Neuronal stem cell (in vitro differentiated cells): ENCODE data around the gene EIF3D.

ENCODE experiments used
- DNase-seq: peaks from one replicate; pipeline ENCODE4 v3.0.0-alpha.2; 2013; ENCODE audit warnings: low spot score
- H2AFZ ChIP-seq: one replicate; pipeline ENCODE4 v1.6.1; 2013; ENCODE audit warnings: mild to moderate bottlenecking, low read length, inconsistent platforms
- H2AK5ac ChIP-seq: 2 replicates; pipeline ENCODE4 v1.6.1; 2013; ENCODE audit warnings: low read depth, mild to moderate bottlenecking, inconsistent platforms, low read length, moderate library complexity, mixed read lengths
- H2BK120ac ChIP-seq: 2 replicates; pipeline ENCODE4 v1.6.1; 2013; ENCODE audit warnings: low read depth, mild to moderate bottlenecking, inconsistent platforms, low read length, moderate library complexity, mixed read lengths
- H2BK12ac ChIP-seq: one replicate; pipeline ENCODE4 v1.6.1; 2013; ENCODE audit warnings: low read length, inconsistent platforms
- H2BK15ac ChIP-seq: 2 replicates; pipeline ENCODE4 v1.6.1; 2013; ENCODE audit warnings: mild to moderate bottlenecking, low read length, inconsistent platforms, mixed read lengths
- H2BK5ac ChIP-seq: one replicate; pipeline ENCODE4 v1.6.1; 2013; ENCODE audit warnings: inconsistent platforms, mild to moderate bottlenecking, low read length, moderate library complexity
- H3K14ac ChIP-seq: one replicate; pipeline ENCODE4 v1.6.1; 2013; ENCODE audit warnings: low read length, inconsistent platforms
- H3K18ac ChIP-seq: 2 replicates; pipeline ENCODE4 v1.6.1; 2013; ENCODE audit warnings: low read length, inconsistent platforms
- H3K23ac ChIP-seq: 2 replicates; pipeline ENCODE4 v1.6.1; 2013; ENCODE audit warnings: low read depth, mild to moderate bottlenecking, mixed read lengths, low read length, inconsistent platforms; ENCODE audit not compliant: poor library complexity
- H3K27ac ChIP-seq: replicated peaks from 3 replicates; pipeline ENCODE4 v1.5.1; 2013; ENCODE audit warnings: low read length, inconsistent platforms
- H3K27me3 ChIP-seq, 3 experiments: 2 replicates each; pipeline ENCODE4 v1.6.1; 2013; ENCODE audit warnings: low read length in 3 of 3, mild to moderate bottlenecking in 2 of 3, inconsistent platforms in 1 of 3, low read depth in 1 of 3, mixed read lengths in 1 of 3, moderate library complexity in 1 of 3; ENCODE audit not compliant: control insufficient read depth in 3 of 3, insufficient read depth in 3 of 3
- H3K36me3 ChIP-seq, 2 donors: replicated peaks in 1 of 2; 2 replicates each; pipeline ENCODE4 v1.6.1; 2013; ENCODE audit warnings: low read length in 2 of 2; ENCODE audit not compliant: control insufficient read depth in 2 of 2, insufficient read depth in 2 of 2
- H3K4ac ChIP-seq: 2 replicates; pipeline ENCODE4 v1.6.1; 2013; ENCODE audit warnings: inconsistent platforms, mild to moderate bottlenecking, low read length, moderate library complexity
- H3K4me1 ChIP-seq, 2 donors: 1 replicate in 1 of 2; 2 replicates in 1 of 2; pipeline ENCODE4 v1.6.1; 2013; ENCODE audit warnings: low read length in 2 of 2, low read depth in 1 of 2; ENCODE audit not compliant: control insufficient read depth in 2 of 2, insufficient read depth in 1 of 2
- H3K4me2 ChIP-seq: one replicate; pipeline ENCODE4 v1.6.1; 2013; ENCODE audit warnings: mild to moderate bottlenecking, low read length, inconsistent platforms; ENCODE audit not compliant: insufficient read depth, poor library complexity, severe bottlenecking
- H3K4me3 ChIP-seq, 2 donors: 2 replicates each; pipeline ENCODE4 v1.5.1; 2013; ENCODE audit warnings: low read length in 2 of 2, mild to moderate bottlenecking in 2 of 2, inconsistent platforms in 1 of 2, moderate library complexity in 1 of 2
- H3K79me1 ChIP-seq: one replicate; pipeline ENCODE4 v1.6.1; 2013; ENCODE audit warnings: low read depth, mild to moderate bottlenecking, inconsistent platforms, low read length, moderate library complexity
- H3K9ac ChIP-seq: one replicate; pipeline ENCODE4 v1.6.1; 2013; ENCODE audit warnings: mild to moderate bottlenecking, low read depth, low read length, inconsistent platforms; ENCODE audit not compliant: poor library complexity
- H3K9me3 ChIP-seq, 2 donors: replicated peaks in 1 of 2; 2 replicates each; pipeline versions ENCODE3 to v1.6.1; 2013; ENCODE audit warnings: low read length in 2 of 2, mild to moderate bottlenecking in 2 of 2, inconsistent platforms in 1 of 2, low read depth in 1 of 2, mixed read lengths in 1 of 2, moderate library complexity in 1 of 2; ENCODE audit not compliant: control insufficient read depth in 2 of 2, insufficient read depth in 1 of 2
- H4K8ac ChIP-seq: one replicate; pipeline ENCODE4 v1.6.1; 2013; ENCODE audit warnings: low read depth, mild to moderate bottlenecking, inconsistent platforms, low read length, moderate library complexity
- H4K91ac ChIP-seq: one replicate; pipeline ENCODE4 v1.6.1; 2013; ENCODE audit warnings: low read length, low read depth, mild to moderate bottlenecking, inconsistent platforms; ENCODE audit not compliant: poor library complexity
- WGBS, 2 donors: extraction: QIAGEN DNeasy Blood & Tissue Kit; methylation state at CpG; one replicate each; pipeline ENCODE4 v1.1.7; 2013; ENCODE audit warnings: missing lambda C conversion rate in 2 of 2, mixed read lengths in 1 of 2; ENCODE audit not compliant: insufficient read length in 2 of 2, insufficient replicate concordance in 1 of 2; ENCODE audit errors: extremely low coverage in 2 of 2; 5-methylcytosine and 5-hydroxymethylcytosine counted together

Gene EIF3D

GRCh38 chr22:36546092-36546804, 17.3 kb upstream of the EIF3D start:
- no peaks in the 10 kb centered on the region for H3K27me3 ChIP-seq
- H3K18ac ChIP-seq: no peak overlapping the region
- H2BK12ac ChIP-seq: no peak overlapping the region
- H3K79me1 ChIP-seq: no peaks in the 10 kb centered on the region
- H3K4me3 ChIP-seq: no peak overlapping the region
- no peak overlapping the region for H2BK120ac ChIP-seq
- H2BK15ac ChIP-seq: no peak overlapping the region
- WGBS, 2 donors: no CpG with 5 or more reads among the region's 23 CpGs
- DNase-seq: peak; percentile 63
- H2AK5ac ChIP-seq: no peak overlapping the region
- H2BK5ac ChIP-seq: no peak overlapping the region
- H4K8ac ChIP-seq: no peak overlapping the region
- peak overlapping the region; percentile 19 for H3K4me2 ChIP-seq
- peak overlapping the region; percentile 67 for H2AFZ ChIP-seq
- H3K9ac ChIP-seq: no peak overlapping the region
- no peaks in the 10 kb centered on the region for H3K9me3 ChIP-seq
- H3K36me3 ChIP-seq: no peaks in the 10 kb centered on the region
- H3K14ac ChIP-seq: no peak overlapping the region
- no peak overlapping the region for H3K23ac ChIP-seq
- no peak overlapping the region for H3K27ac ChIP-seq
- no peak overlapping the region for H3K4ac ChIP-seq
- H3K4me1 ChIP-seq: peaks cover 5 to 18% of the 10 kb centered on the region in 2 donors
- no peak overlapping the region for H4K91ac ChIP-seq

GRCh38 chr22:36544107-36544620, 15.2 kb upstream of the EIF3D start:
- H3K4me1 ChIP-seq: peaks cover 5 to 15% of the 10 kb centered on the region in 2 donors

GRCh38 chr22:36541831-36542411, 13.0 kb upstream of the EIF3D start:
- H4K8ac ChIP-seq: no peak overlapping the region
- no peak overlapping the region for H3K27ac ChIP-seq
- peak overlapping the region; percentile 60 for H2AFZ ChIP-seq
- H3K18ac ChIP-seq: no peak overlapping the region
- H3K9me3 ChIP-seq: no peaks in the 10 kb centered on the region
- H3K4ac ChIP-seq: no peak overlapping the region
- H3K36me3 ChIP-seq: no peaks in the 10 kb centered on the region
- DNase-seq: no peak
- no peak overlapping the region for H3K9ac ChIP-seq
- no peak overlapping the region for H2AK5ac ChIP-seq
- no peak overlapping the region for H2BK15ac ChIP-seq
- no peak overlapping the region for H3K23ac ChIP-seq
- H2BK12ac ChIP-seq: no peak overlapping the region
- H3K79me1 ChIP-seq: no peaks in the 10 kb centered on the region
- H3K4me3 ChIP-seq: no peak overlapping the region
- no CpG with 5 or more reads among the region's 9 CpGs for WGBS, 2 donors
- H2BK120ac ChIP-seq: no peak overlapping the region
- no peak overlapping the region for H2BK5ac ChIP-seq
- no peak overlapping the region for H3K14ac ChIP-seq
- no peak overlapping the region for H3K4me2 ChIP-seq
- H3K27me3 ChIP-seq: no peaks in the 10 kb centered on the region
- H4K91ac ChIP-seq: no peak overlapping the region
- peaks cover 0 to 7% of the 10 kb centered on the region in 2 donors for H3K4me1 ChIP-seq

More at GRCh38 chr22:36544107-36544620, 15.2 kb upstream of the EIF3D start:
- no peak overlapping the region for H4K8ac ChIP-seq
- H2BK12ac ChIP-seq: no peak overlapping the region
- H2BK15ac ChIP-seq: no peak overlapping the region
- no peak overlapping the region for H3K18ac ChIP-seq
- no peaks in the 10 kb centered on the region for H3K79me1 ChIP-seq
- H3K27ac ChIP-seq: no peak overlapping the region
- no peak overlapping the region for H2AK5ac ChIP-seq
- H3K27me3 ChIP-seq: no peaks in the 10 kb centered on the region
- H2AFZ ChIP-seq: no peak overlapping the region
- no CpG with 5 or more reads among the region's 11 CpGs for WGBS, 2 donors
- no peaks in the 10 kb centered on the region for H3K9me3 ChIP-seq
- H3K4ac ChIP-seq: no peak overlapping the region
- no peak overlapping the region for H3K14ac ChIP-seq
- no peaks in the 10 kb centered on the region for H3K36me3 ChIP-seq
- H2BK120ac ChIP-seq: no peak overlapping the region
- no peak overlapping the region for H4K91ac ChIP-seq
- H3K4me2 ChIP-seq: no peak overlapping the region
- no peak overlapping the region for H3K9ac ChIP-seq
- no peak for DNase-seq
- no peak overlapping the region for H3K23ac ChIP-seq
- no peak overlapping the region for H3K4me3 ChIP-seq
- no peak overlapping the region for H2BK5ac ChIP-seq

- Histone ChIP-seq H3K4me3 (no peak overlapping the region), H3K27me3 (no peaks in the 10 kb centered on the region), H3K14ac (no peak overlapping the region), H4K91ac (no peak overlapping the region), H3K4me2 (no peak overlapping the region), H2BK120ac (peak overlapping the region; percentile 29), H2BK12ac (no peak overlapping the region), H2BK15ac (no peak overlapping the region), H3K23ac (no peak overlapping the region), H3K9ac (no peak overlapping the region), H3K9me3 (no peaks in the 10 kb centered on the region), H2AK5ac (no peak overlapping the region), H3K4me1 (peaks cover 0 to 7% of the 10 kb centered on the region in 2 donors), H2BK5ac (no peak overlapping the region), H2AFZ (no peak overlapping the region), H3K18ac (no peak overlapping the region), H3K79me1 (no peaks in the 10 kb centered on the region), H3K36me3 (no peaks in the 10 kb centered on the region), H4K8ac (no peak overlapping the region), H3K4ac (no peak overlapping the region), H3K27ac (no peak overlapping the region)
- WGBS, 2 donors: no CpG with 5 or more reads among the region's 12 CpGs
- no peak for DNase-seq
Measured at GRCh38 chr22:36540867-36541642, 12.1 kb upstream of the EIF3D start.
